OCI-LY7 (cell line): ENCODE results near the gene CORIN. TPM values are rescaled to one million over a fixed set of nuclear protein-coding genes. Genes with fewer than 3 reads are reported as not detected.

Experiments used
- BruUV-seq: library from RNA; stranded (reverse); fragments of 400-500 nt; replicated peaks from 2 replicates; lab custom pipeline; 2021; lab: Mats Ljungman, UMichigan
- CTCF ChIA-PET: fragments of 300-600 bp; sonication (Branson Sonifier 250); formaldehyde crosslinking; loops from one replicate; lab custom pipeline; 2022; ENCODE audit warnings: antibody characterized with exemption; ENCODE audit not compliant: unreplicated experiment; lab: Charles Lee
- POLR2A ChIA-PET: fragments of 300-600 bp; sonication (Branson Sonifier 250); formaldehyde crosslinking; loops from one replicate; lab custom pipeline; 2022; ENCODE audit warnings: antibody characterized with exemption; lab: Charles Lee
- DNase-seq: peaks from one replicate; pipeline ENCODE4 v3.0.0-alpha.2; 2015; ENCODE audit warnings: low spot score
- H2AFZ ChIP-seq: fragments of 200-600 bp; sonication (generic), shearing (Covaris generic); 2 replicates; pipeline ENCODE4 v1.6.1; 2014; ENCODE audit warnings: mild to moderate bottlenecking, antibody characterized with exemption, low read length, moderate library complexity
- H3K27ac ChIP-seq: fragments of 200-600 bp; sonication (generic); 2 replicates; pipeline ENCODE4 v1.5.1; 2014; ENCODE audit warnings: mixed run types, low read depth, mild to moderate bottlenecking, moderate library complexity, low read length, inconsistent platforms; ENCODE audit not compliant: poor library complexity, severe bottlenecking
- H3K36me3 ChIP-seq: fragments of 200-600 bp; sonication (generic); 2 replicates; pipeline ENCODE4 v1.6.1; 2014; ENCODE audit warnings: mild to moderate bottlenecking, antibody characterized with exemption, low read length, moderate library complexity, mixed read lengths; ENCODE audit not compliant: insufficient read depth
- H3K4me1 ChIP-seq: fragments of 200-600 bp; sonication (generic); 2 replicates; pipeline ENCODE4 v1.5.1; 2014; ENCODE audit warnings: mild to moderate bottlenecking, low read length; ENCODE audit not compliant: insufficient read depth, poor library complexity, severe bottlenecking
- H3K4me2 ChIP-seq: fragments of 200-600 bp; sonication (generic); 2 replicates; pipeline ENCODE4 v1.6.1; 2014; ENCODE audit warnings: mild to moderate bottlenecking, low read length
- H3K4me3 ChIP-seq: fragments of 200-600 bp; sonication (generic); 2 replicates; pipeline ENCODE4 v1.5.1; 2014; ENCODE audit warnings: mild to moderate bottlenecking, low read depth, low read length; ENCODE audit not compliant: poor library complexity, severe bottlenecking
- H3K79me2 ChIP-seq: fragments of 200-600 bp; sonication (generic); 2 replicates; pipeline ENCODE4 v1.6.1; 2016; ENCODE audit warnings: low read depth, mild to moderate bottlenecking, low read length, moderate library complexity, mixed read lengths; ENCODE audit not compliant: insufficient read depth
- H3K9me2 ChIP-seq: fragments of 200-600 bp; sonication (generic); 2 replicates; pipeline ENCODE4 v1.6.1; 2016; ENCODE audit warnings: mild to moderate bottlenecking, low read length, mixed read lengths; ENCODE audit not compliant: insufficient read depth
- H3K9me3 ChIP-seq: fragments of 200-600 bp; sonication (generic); 2 replicates; pipeline ENCODE4 v1.6.1; 2014; ENCODE audit warnings: mild to moderate bottlenecking, mixed run types, low read length, mixed read lengths
- H4K20me1 ChIP-seq: fragments of 200-600 bp; sonication (generic); 2 replicates; pipeline ENCODE4 v1.6.1; 2014; ENCODE audit warnings: mild to moderate bottlenecking, antibody characterized with exemption, low read length, moderate library complexity, mixed read lengths; ENCODE audit not compliant: insufficient read depth
- CTCF ChIP-seq: fragments of 200-600 bp; sonication (generic); conservative IDR thresholded peaks from 2 replicates; pipeline ENCODE4 v1.5.1; 2014; ENCODE audit warnings: mild to moderate bottlenecking, antibody characterized with exemption, low read length, moderate library complexity, mixed read lengths
- EZH2phosphoT487 ChIP-seq: fragments of 200-600 bp; sonication (generic); IDR thresholded peaks from 2 replicates; pipeline ENCODE4 v1.6.1; 2018; ENCODE audit warnings: low read depth, borderline replicate concordance, mild to moderate bottlenecking, mixed run types, antibody characterized with exemption, low read length, moderate library complexity, mixed read lengths
- intact Hi-C: fragments of 100-400 bp; cut with micrococcal nuclease; formaldehyde crosslinking; loops from one replicate; pipeline ENCODE4 v1.10.0; 2022; ENCODE audit not compliant: unreplicated experiment
- total RNA-seq, 2 experiments: library from RNA; depleted of rRNA in 1 of 2; stranded (reverse); fragments of >200 nt in 1 of 2; shearing (Covaris generic) in 1 of 2; gene quantifications; 2 replicates each; pipeline ENCODE4 v1.2.3, GENCODE V29; 2014 to 2022

Gene CORIN
- total RNA-seq, 2 experiments from 2014 or later = 0.40 TPM; not detected in 1

- Histone ChIP-seq H3K4me1 (no peaks in the 10 kb centered on the region), H3K36me3 (no peaks in the 10 kb centered on the region), H3K4me3 (no peak overlapping the region), H3K79me2 (no peaks in the 10 kb centered on the region), H3K9me2 (no peaks in the 10 kb centered on the region), H3K27ac (no peak overlapping the region), H3K9me3 (no peaks in the 10 kb centered on the region), H2AFZ (no peak overlapping the region), H4K20me1 (no peaks in the 10 kb centered on the region), H3K4me2 (no peak overlapping the region)
- no peak for DNase-seq
- POLR2A ChIA-PET = interaction anchor here (0.7 to 1.4 kb wide), 2 partner anchors 13 to 853 kb away, joined by 3 to 5 read pairs; no protein-coding TSS in a partner anchor
- no peak for TF ChIP-seq CTCF
- no peak for TF ChIP-seq EZH2phosphoT487
- intact Hi-C loops = no loop called here
- no TSS peak for BruUV-seq
- CTCF ChIA-PET = no interaction called here
Measured at GRCh38 chr4:47737326-47737725, 100.5 kb downstream of the CORIN start.

DNA sequence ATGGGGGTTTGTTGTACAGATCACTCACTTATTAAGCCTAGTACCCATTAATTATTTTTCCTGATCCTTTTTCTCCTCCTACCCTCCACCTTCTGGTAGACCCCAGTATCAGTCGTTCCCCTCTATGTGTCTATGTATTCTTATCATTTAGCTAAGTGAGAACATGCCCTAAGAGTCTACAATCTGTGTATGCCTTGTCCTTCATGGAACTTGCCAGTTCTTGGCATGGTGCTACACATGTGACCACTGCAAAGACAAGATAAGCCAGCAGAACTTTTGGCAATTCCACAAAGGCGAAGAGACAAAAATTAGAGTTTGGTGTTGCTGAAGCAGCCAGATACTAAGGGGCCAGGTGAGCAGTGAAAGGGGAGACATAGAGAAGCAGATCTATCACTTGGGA is 101.3 kb downstream of the CORIN start:
- Histone ChIP-seq H3K9me2 (no peaks in the 10 kb centered on the region), H3K27ac (no peak overlapping the region), H3K4me1 (no peaks in the 10 kb centered on the region), H3K36me3 (no peaks in the 10 kb centered on the region), H4K20me1 (no peaks in the 10 kb centered on the region), H2AFZ (no peak overlapping the region), H3K9me3 (no peaks in the 10 kb centered on the region), H3K4me2 (no peak overlapping the region), H3K79me2 (no peaks in the 10 kb centered on the region), H3K4me3 (no peak overlapping the region)
- ChIA-PET POLR2A (no interaction called here), CTCF (no interaction called here)
- DNase-seq = no peak
- intact Hi-C loops = no loop called here
- BruUV-seq = no TSS peak
- TF ChIP-seq CTCF (no peak), EZH2phosphoT487 (no peak)

DNA sequence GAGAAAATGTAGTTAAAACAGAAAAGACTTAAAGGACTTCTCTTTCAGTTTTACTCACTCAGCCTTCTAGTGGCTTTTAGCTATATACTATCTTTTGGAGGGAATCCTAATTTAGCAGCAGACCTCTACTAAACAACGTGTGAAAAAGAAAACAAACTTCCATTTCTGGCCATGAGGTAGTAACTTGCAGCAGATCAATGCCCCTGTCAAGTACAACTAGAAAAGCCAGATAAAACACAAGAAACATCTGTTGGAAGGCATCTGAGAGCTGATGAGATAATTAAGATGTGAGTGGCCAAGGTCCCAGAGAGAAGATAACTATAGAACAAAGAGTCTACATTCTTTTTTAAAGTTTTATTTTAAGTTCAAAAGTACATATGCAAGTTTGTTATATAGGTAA is 101.7 kb downstream of the CORIN start:
- Histone ChIP-seq H3K9me3 (no peaks in the 10 kb centered on the region), H3K4me2 (no peak overlapping the region), H3K27ac (no peak overlapping the region), H3K4me1 (no peaks in the 10 kb centered on the region), H3K79me2 (no peaks in the 10 kb centered on the region), H3K9me2 (no peaks in the 10 kb centered on the region), H2AFZ (no peak overlapping the region), H3K4me3 (no peak overlapping the region), H3K36me3 (no peaks in the 10 kb centered on the region), H4K20me1 (no peaks in the 10 kb centered on the region)
- DNase-seq = no peak
- CTCF ChIA-PET = no interaction called here
- BruUV-seq = no TSS peak
- POLR2A ChIA-PET = interaction anchor here (0.7 kb wide), 1 partner anchor 410 kb away, joined by 7 read pairs; no protein-coding TSS in a partner anchor
- intact Hi-C loops = no loop called here
- TF ChIP-seq CTCF = no peak
- TF ChIP-seq EZH2phosphoT487 = no peak
